NCI-H2196 (cell line): ENCODE results near the gene IFNK.

Source experiments
- DNase-seq: peaks from one replicate; lab custom pipeline; 2025; ENCODE audit not compliant: unreplicated experiment; lab: John Stamatoyannopoulos, UW

IFNK gene

DNA sequence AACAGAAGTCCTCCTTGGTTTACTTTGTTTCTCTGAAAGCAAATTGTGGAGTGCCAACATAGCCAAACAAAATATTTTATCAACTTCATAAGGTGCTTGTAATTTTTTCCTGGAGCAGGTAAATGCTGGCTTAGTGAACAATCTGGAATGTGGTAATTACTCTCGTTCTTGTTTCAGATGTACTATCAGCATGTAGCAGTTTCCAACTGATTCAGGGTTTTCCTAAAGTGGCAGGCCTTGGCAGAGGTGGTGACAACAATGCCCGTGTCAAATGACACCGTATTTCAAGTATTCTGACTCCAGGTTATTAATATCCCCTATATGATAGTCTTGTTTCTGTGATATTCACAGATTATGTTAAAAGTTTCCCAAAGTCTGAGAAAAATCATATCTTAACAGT, 48.0 kb downstream of the IFNK start:
- DNase-seq = no peak

DNA sequence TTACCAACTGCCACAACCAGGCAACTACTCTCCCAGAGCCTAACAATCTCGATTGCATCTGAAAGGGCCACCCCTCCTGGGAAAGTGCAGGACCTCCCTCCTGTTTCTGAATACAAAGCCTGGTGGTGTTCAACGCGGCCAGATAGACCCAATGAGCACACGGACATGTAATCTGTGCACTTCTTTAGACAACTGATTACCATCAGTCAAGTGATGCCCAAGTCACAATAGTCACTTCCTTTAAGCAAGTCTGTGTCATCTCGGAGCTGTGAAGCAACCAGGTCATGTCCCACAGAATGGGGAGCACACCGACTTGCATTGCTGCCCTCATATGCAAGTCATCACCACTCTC, 48.5 kb downstream of the IFNK start:
- DNase-seq = peak; percentile 53

DNA sequence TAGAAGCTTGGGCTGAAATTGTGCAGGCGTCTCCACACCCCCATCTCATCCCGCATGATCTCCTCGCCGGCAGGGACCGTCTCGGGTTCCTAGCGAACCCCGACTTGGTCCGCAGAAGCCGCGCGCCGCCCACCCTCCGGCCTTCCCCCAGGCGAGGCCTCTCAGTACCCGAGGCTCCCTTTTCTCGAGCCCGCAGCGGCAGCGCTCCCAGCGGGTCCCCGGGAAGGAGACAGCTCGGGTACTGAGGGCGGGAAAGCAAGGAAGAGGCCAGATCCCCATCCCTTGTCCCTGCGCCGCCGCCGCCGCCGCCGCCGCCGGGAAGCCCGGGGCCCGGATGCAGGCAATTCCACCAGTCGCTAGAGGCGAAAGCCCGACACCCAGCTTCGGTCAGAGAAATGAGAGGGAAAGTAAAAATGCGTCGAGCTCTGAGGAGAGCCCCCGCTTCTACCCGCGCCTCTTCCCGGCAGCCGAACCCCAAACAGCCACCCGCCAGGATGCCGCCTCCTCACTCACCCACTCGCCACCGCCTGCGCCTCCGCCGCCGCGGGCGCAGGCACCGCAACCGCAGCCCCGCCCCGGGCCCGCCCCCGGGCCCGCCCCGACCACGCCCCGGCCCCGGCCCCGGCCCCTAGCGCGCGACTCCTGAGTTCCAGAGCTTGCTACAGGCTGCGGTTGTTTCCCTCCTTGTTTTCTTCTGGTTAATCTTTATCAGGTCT, 49.0 kb downstream of the IFNK start, which contains the start of gene C9orf72:
C9orf72 (minus strand) TSS at position 564 of the 716 bp plus-strand sequence. CDS start 6,361 bp downstream, outside the sequence.
- peak; percentile 85 for DNase-seq

DNA sequence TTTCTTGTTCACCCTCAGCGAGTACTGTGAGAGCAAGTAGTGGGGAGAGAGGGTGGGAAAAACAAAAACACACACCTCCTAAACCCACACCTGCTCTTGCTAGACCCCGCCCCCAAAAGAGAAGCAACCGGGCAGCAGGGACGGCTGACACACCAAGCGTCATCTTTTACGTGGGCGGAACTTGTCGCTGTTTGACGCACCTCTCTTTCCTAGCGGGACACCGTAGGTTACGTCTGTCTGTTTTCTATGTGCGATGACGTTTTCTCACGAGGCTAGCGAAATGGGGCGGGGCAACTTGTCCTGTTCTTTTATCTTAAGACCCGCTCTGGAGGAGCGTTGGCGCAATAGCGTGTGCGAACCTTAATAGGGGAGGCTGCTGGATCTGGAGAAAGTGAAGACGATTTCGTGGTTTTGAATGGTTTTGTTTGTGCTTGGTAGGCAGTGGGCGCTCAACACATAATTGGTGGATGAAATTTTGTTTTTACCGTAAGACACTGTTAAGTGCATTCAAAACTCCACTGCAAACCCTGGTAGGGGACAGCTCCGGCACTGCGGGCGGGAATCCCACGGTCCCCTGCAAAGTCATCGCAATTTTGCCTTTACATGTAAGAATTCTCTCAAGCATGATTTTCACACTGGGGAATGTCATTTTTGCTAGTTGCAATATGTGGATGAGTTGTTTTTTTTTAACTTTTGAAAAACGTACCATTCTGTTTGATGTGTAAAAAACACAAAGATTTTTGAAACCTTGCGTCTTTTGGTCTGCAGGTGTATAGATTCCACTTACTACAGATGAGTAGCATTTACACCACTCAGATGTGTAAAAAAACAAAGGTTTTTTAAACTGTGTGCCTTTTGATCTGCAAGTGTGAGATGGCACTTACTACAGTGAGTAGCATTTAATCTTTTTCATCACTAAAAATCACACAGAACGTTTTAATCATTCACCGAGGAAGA, 49.8 kb downstream of the IFNK start:
- DNase-seq = peak; percentile 98
